SK-N-SH (cell line): ENCODE measurements around the gene DLG4. TPM values are rescaled to one million over a fixed set of nuclear protein-coding genes. Genes with fewer than 3 reads are reported as not detected.

Source experiments
- CTCF ChIA-PET: fragments of 300-600, 350-600 bp; formaldehyde crosslinking; extraction: SDS; loops from one replicate; lab custom pipeline; 2021; lab: Yijun Ruan, JAX
- POLR2A ChIA-PET: fragments of 350-600 bp; sonication (Branson Sonifier 250); formaldehyde crosslinking; extraction: SDS; loops from one replicate; lab custom pipeline; 2020; ENCODE audit warnings: antibody characterized with exemption, inconsistent platforms; lab: Yijun Ruan, JAX
- DNase-seq: peaks from one replicate; pipeline ENCODE4 v3.0.0; 2012
- H2AFZ ChIP-seq: fragments of 200-600 bp; sonication (generic); 2 replicates; pipeline ENCODE4 v1.8.1; 2016; ENCODE audit warnings: antibody characterized with exemption, mild to moderate bottlenecking, low read depth
- H3F3A ChIP-seq: fragments of 200-600 bp; sonication (generic); replicated peaks from 2 replicates; pipeline ENCODE3; 2016; ENCODE audit warnings: antibody characterized with exemption, mild to moderate bottlenecking; ENCODE audit not compliant: insufficient read depth
- H3K27ac ChIP-seq, 2 experiments: fragments of 200-500 bp in 1 of 2; fragments of 200-600 bp in 1 of 2; sonication (Bioruptor generic) in 1 of 2; sonication (generic), shearing (Covaris generic) in 1 of 2; 2 replicates each; pipeline versions ENCODE4 v1.5.1 to v1.6.1; 2014 to 2016; ENCODE audit warnings: low read depth in 2 of 2, inconsistent platforms in 1 of 2, low read length in 1 of 2, mild to moderate bottlenecking in 1 of 2, mixed read lengths in 1 of 2
- H3K27me3 ChIP-seq: fragments of 200-600 bp; sonication (generic), shearing (Covaris generic); 2 replicates; pipeline ENCODE4 v1.6.1; 2016; ENCODE audit warnings: mixed run types; ENCODE audit not compliant: insufficient read depth
- H3K36me3 ChIP-seq, 2 experiments: fragments of 200-500 bp in 1 of 2; fragments of 200-600 bp in 1 of 2; sonication (Bioruptor generic) in 1 of 2; sonication (generic) in 1 of 2; replicated peaks in 1 of 2; 2 replicates each; pipeline versions ENCODE3 to v1.5.1; 2014 to 2016; ENCODE audit warnings: low read length in 1 of 2, mild to moderate bottlenecking in 1 of 2; ENCODE audit not compliant: insufficient read depth in 2 of 2, control insufficient read depth in 1 of 2
- H3K4me1 ChIP-seq, 2 experiments: fragments of 200-500 bp in 1 of 2; fragments of 200-600 bp in 1 of 2; sonication (Bioruptor generic) in 1 of 2; sonication (generic), shearing (Covaris generic) in 1 of 2; 2 replicates each; pipeline versions ENCODE4 v1.5.1 to v1.6.1; 2014 to 2016; ENCODE audit warnings: low read depth in 1 of 2, low read length in 1 of 2, mixed run types in 1 of 2; ENCODE audit not compliant: insufficient read depth in 2 of 2, control insufficient read depth in 1 of 2
- H3K4me2 ChIP-seq: fragments of 200-600 bp; sonication (generic), shearing (Covaris generic); 2 replicates; pipeline ENCODE4 v1.6.1; 2017; ENCODE audit warnings: mixed run types
- H3K4me3 ChIP-seq, 2 experiments: fragments of 200-500 bp in 1 of 2; fragments of 200-600 bp in 1 of 2; sonication (Bioruptor generic) in 1 of 2; sonication (generic), shearing (Covaris generic) in 1 of 2; 2 replicates each; pipeline versions ENCODE4 v1.5.1 to v1.8.1; 2014 to 2016; ENCODE audit warnings: low read depth in 2 of 2, inconsistent platforms in 1 of 2, low read length in 1 of 2, mild to moderate bottlenecking in 1 of 2, mixed read lengths in 1 of 2, moderate library complexity in 1 of 2
- H3K79me2 ChIP-seq: fragments of 200-600 bp; sonication (generic); 2 replicates; pipeline ENCODE4 v1.8.1; 2017; ENCODE audit warnings: mild to moderate bottlenecking; ENCODE audit not compliant: insufficient read depth
- H3K9ac ChIP-seq: fragments of 200-600 bp; sonication (generic); 2 replicates; pipeline ENCODE4 v1.6.1; 2017; ENCODE audit warnings: mixed run types
- H3K9me2 ChIP-seq: fragments of 200-600 bp; sonication (generic); 2 replicates; pipeline ENCODE4 v1.6.1; 2017; ENCODE audit warnings: mixed run types
- H3K9me3 ChIP-seq: fragments of 200-600 bp; sonication (generic); 2 replicates; pipeline ENCODE4 v1.6.1; 2017; ENCODE audit warnings: mixed run types, mild to moderate bottlenecking, moderate library complexity
- H4K20me1 ChIP-seq: fragments of 200-600 bp; sonication (generic); 2 replicates; pipeline ENCODE4 v1.6.1; 2017; ENCODE audit warnings: mild to moderate bottlenecking, mixed run types; ENCODE audit not compliant: insufficient read depth
- CTCF ChIP-seq: fragments of 200-600 bp; sonication (generic); IDR thresholded peaks from 2 replicates; pipeline ENCODE4 v1.6.1; 2017; ENCODE audit warnings: antibody characterized with exemption, mild to moderate bottlenecking, moderate library complexity
- ELF1 ChIP-seq: IDR thresholded peaks from 2 replicates; pipeline ENCODE4 v1.4.0; 2012
- EZH2phosphoT487 ChIP-seq: fragments of 200-600 bp; sonication (generic); IDR thresholded peaks from 2 replicates; pipeline ENCODE4 v1.6.1; 2017; ENCODE audit warnings: low read depth, mixed run types, mild to moderate bottlenecking, antibody characterized with exemption, moderate library complexity, borderline replicate concordance
- FOSL2 ChIP-seq: IDR thresholded peaks from 2 replicates; pipeline ENCODE4 v1.4.0; 2012; ENCODE audit warnings: low read depth, mild to moderate bottlenecking, moderate library complexity, borderline replicate concordance
- FOXJ3 ChIP-seq: sonication (generic); formaldehyde crosslinking; IDR thresholded peaks from 2 replicates; pipeline ENCODE4 v1.5.1; 2020; ENCODE audit warnings: mild to moderate bottlenecking, missing genetic modification reagents
- FOXM1 ChIP-seq: IDR thresholded peaks from 2 replicates; pipeline ENCODE4 v1.4.0; 2012; ENCODE audit warnings: low read depth, mild to moderate bottlenecking
- GABPA ChIP-seq: IDR thresholded peaks from 2 replicates; pipeline ENCODE4 v1.4.0; 2012; ENCODE audit warnings: low read depth, mild to moderate bottlenecking
- GATA2 ChIP-seq: sonication (generic); formaldehyde crosslinking; IDR thresholded peaks from 2 replicates; pipeline ENCODE4 v1.5.0; 2020; ENCODE audit warnings: mild to moderate bottlenecking, missing genetic modification reagents
- IRF3 ChIP-seq: fragments of 150-350 bp; IDR thresholded peaks from 2 replicates; pipeline ENCODE4 v1.6.1; 2016; ENCODE audit warnings: mild to moderate bottlenecking, low read depth, low read length
- JUND ChIP-seq: IDR thresholded peaks from 2 replicates; pipeline ENCODE4 v1.4.0; 2012
- MAX ChIP-seq: IDR thresholded peaks from 2 replicates; pipeline ENCODE4 v1.4.0; 2012; ENCODE audit warnings: low read depth
- MEF2A ChIP-seq: IDR thresholded peaks from 2 replicates; pipeline ENCODE4 v1.4.0; 2012; ENCODE audit warnings: low read depth, borderline replicate concordance
- MXI1 ChIP-seq: IDR thresholded peaks from 2 replicates; pipeline ENCODE4 v1.6.1; 2012; ENCODE audit warnings: mild to moderate bottlenecking, low read depth, low read length, improper control_type of control experiment
- NRF1 ChIP-seq: IDR thresholded peaks from 2 replicates; pipeline ENCODE4 v1.6.1; 2012; ENCODE audit warnings: low read depth, mild to moderate bottlenecking, low read length
- PBX3 ChIP-seq: IDR thresholded peaks from 2 replicates; pipeline ENCODE4; 2012
- POLR2AphosphoS5 ChIP-seq: IDR thresholded peaks from 2 replicates; pipeline ENCODE4 v1.6.1; 2012; ENCODE audit warnings: low read depth, low read length
- RAD21 ChIP-seq: IDR thresholded peaks from 2 replicates; pipeline ENCODE4 v1.6.1; 2012; ENCODE audit warnings: mild to moderate bottlenecking, low read length
- TAF1 ChIP-seq: IDR thresholded peaks from 2 replicates; pipeline ENCODE4 v1.6.1; 2012; ENCODE audit warnings: low read depth, mild to moderate bottlenecking, low read length, moderate library complexity, borderline replicate concordance
- TEAD4 ChIP-seq: IDR thresholded peaks from 2 replicates; pipeline ENCODE4 v1.4.0; 2012; ENCODE audit warnings: mild to moderate bottlenecking, borderline replicate concordance; ENCODE audit not compliant: insufficient read depth
- USF1 ChIP-seq: IDR thresholded peaks from 2 replicates; pipeline ENCODE4 v1.4.0; 2012; ENCODE audit warnings: low read depth, borderline replicate concordance
- YY1 ChIP-seq: IDR thresholded peaks from 2 replicates; pipeline ENCODE4 v1.4.0; 2012; ENCODE audit warnings: low read depth, mild to moderate bottlenecking
- ZBTB33 ChIP-seq: IDR thresholded peaks from 2 replicates; pipeline ENCODE4 v1.4.0; 2012; ENCODE audit warnings: low read depth, borderline replicate concordance
- WGBS: methylation state at CpG from one replicate; pipeline ENCODE4 v1.1.6; 2017; ENCODE audit warnings: low lambda C conversion rate; 5-methylcytosine and 5-hydroxymethylcytosine counted together
- polyA plus RNA-seq, 3 experiments: library from polyadenylated mRNA; depleted of rRNA; stranded (reverse); fragments of >200 nt; gene quantifications; 2 replicates each; pipeline ENCODE4 v1.2.3, GENCODE V29; 2012

The DLG4 gene
- polyA plus RNA-seq, 1 of the 3 experiments (the other 2 are of a cell fraction) = 30.5 TPM

- H3K27me3 ChIP-seq = peaks cover 34% of the 10 kb centered on the region
- H3K27ac ChIP-seq = no peak overlapping the region
- no peaks in the 10 kb centered on the region for H4K20me1 ChIP-seq
- no peaks in the 10 kb centered on the region for H3K79me2 ChIP-seq
- no peak overlapping the region for H3K4me3 ChIP-seq
- no peak overlapping the region for H3K9ac ChIP-seq
- no peaks in the 10 kb centered on the region for H3K9me2 ChIP-seq
- H3K4me2 ChIP-seq = no peak overlapping the region
- H3K9me3 ChIP-seq = no peaks in the 10 kb centered on the region
- CTCF ChIA-PET = interaction anchor here (1.3 to 1.5 kb wide), 3 partner anchors 9 to 122 kb away, joined by 4 to 10 read pairs (median 7); no protein-coding TSS in a partner anchor
- DNase-seq = no peak
- H3K4me1 ChIP-seq = no peaks in the 10 kb centered on the region
- H2AFZ ChIP-seq = no peak overlapping the region
- no peak for TF ChIP-seq ELF1
- TF ChIP-seq FOSL2 = no peak
- no peak for TF ChIP-seq TEAD4
- TF ChIP-seq ZBTB33 = no peak
- TF ChIP-seq TAF1 = no peak
- TF ChIP-seq POLR2AphosphoS5 = no peak
- no peak for TF ChIP-seq IRF3
- no peak for TF ChIP-seq MXI1
- TF ChIP-seq, all 33 proteins: peak for 0
- POLR2A ChIA-PET = no interaction called here
- Histone ChIP-seq H3F3A (no peaks in the 10 kb centered on the region), H3K36me3 (no peaks in the 10 kb centered on the region)
- WGBS = 38% methylated on average over 4 of the region's 4 CpGs
Measured at GRCh38 chr17:7167832-7168231, 51.8 kb downstream of the DLG4 start.

GRCh38 chr17:7166873-7167272 lies 52.8 kb downstream of the DLG4 start:
- no peaks in the 10 kb centered on the region for H3K79me2 ChIP-seq
- H2AFZ ChIP-seq = no peak overlapping the region
- DNase-seq = no peak
- H3K4me2 ChIP-seq = no peak overlapping the region
- H3K4me1 ChIP-seq = no peaks in the 10 kb centered on the region
- no peak for TF ChIP-seq CTCF
- no peak for TF ChIP-seq YY1
- no peak for TF ChIP-seq MAX
- TF ChIP-seq MEF2A = no peak
- no peak for TF ChIP-seq ELF1
- TF ChIP-seq RAD21 = no peak
- no peak for TF ChIP-seq NRF1
- TF ChIP-seq FOXM1 = no peak
- TF ChIP-seq EZH2phosphoT487 = no peak
- no peak for TF ChIP-seq GATA2 (CRISPR knock-in tag)
- no peak for TF ChIP-seq PBX3
- no peak for TF ChIP-seq FOXJ3 (CRISPR knock-in tag)
- no peak for TF ChIP-seq TAF1
- no peak for TF ChIP-seq JUND
- TF ChIP-seq TEAD4 = no peak
- TF ChIP-seq GABPA = no peak
- no peak for TF ChIP-seq USF1
- no peak for TF ChIP-seq FOSL2
- no peak for TF ChIP-seq POLR2AphosphoS5
- H3K9me2 ChIP-seq = no peaks in the 10 kb centered on the region
- ChIA-PET POLR2A (no interaction called here), CTCF (interaction anchor here (1.3 to 1.5 kb wide), 3 partner anchors 10 to 121 kb away, joined by 4 to 10 read pairs (median 7); no protein-coding TSS in a partner anchor)
- H3K27ac ChIP-seq = no peak overlapping the region
- no peak overlapping the region for H3K9ac ChIP-seq
- peaks cover 39% of the 10 kb centered on the region for H3K27me3 ChIP-seq
- no peaks in the 10 kb centered on the region for H3K9me3 ChIP-seq
- H4K20me1 ChIP-seq = no peaks in the 10 kb centered on the region
- no peak overlapping the region for H3K4me3 ChIP-seq
- 49% methylated on average over 7 of the region's 7 CpGs for whole genome bisulfite sequencing
- H3K36me3 ChIP-seq = no peaks in the 10 kb centered on the region
- H3F3A ChIP-seq = no peaks in the 10 kb centered on the region
